Mesodermal cell (in vitro differentiated cells): ENCODE data around the gene KCNH4.
"Not testable (repeated sequence)": the region's sequence is repeated elsewhere in the genome, so short reads cannot be mapped to it uniquely, and the experiment has no call there.

Experiments used
- H3K27ac ChIP-seq: 2 replicates; pipeline ENCODE4 v1.7.0; 2013; ENCODE audit warnings: mild to moderate bottlenecking, low read depth, low read length, moderate library complexity; ENCODE audit not compliant: severe bottlenecking
- H3K36me3 ChIP-seq: 2 replicates; pipeline ENCODE4 v1.7.1; 2013; ENCODE audit warnings: mild to moderate bottlenecking, low read length, moderate library complexity; ENCODE audit not compliant: control insufficient read depth, insufficient read depth
- H3K4me1 ChIP-seq: one replicate; pipeline ENCODE4 v1.7.1; 2013; ENCODE audit warnings: mild to moderate bottlenecking, low read length; ENCODE audit not compliant: insufficient read depth, control insufficient read depth, poor library complexity, severe bottlenecking
- H3K4me3 ChIP-seq: 2 replicates; pipeline ENCODE4 v1.7.0; 2013; ENCODE audit warnings: low read length, control low read depth, mild to moderate bottlenecking; ENCODE audit not compliant: insufficient read depth, poor library complexity, severe bottlenecking; ENCODE audit errors: extremely low read depth
- H3K9me3 ChIP-seq: 2 replicates; pipeline ENCODE4 v1.7.1; 2013; ENCODE audit warnings: mild to moderate bottlenecking, low read length, moderate library complexity; ENCODE audit not compliant: control insufficient read depth
- WGBS, 2 experiments: methylation state at CpG; one replicate each; pipeline ENCODE4 v1.1.5; 2013; ENCODE audit warnings: missing lambda C conversion rate in 2 of 2; ENCODE audit not compliant: insufficient coverage in 2 of 2; 5-methylcytosine and 5-hydroxymethylcytosine counted together

The KCNH4 gene

DNA sequence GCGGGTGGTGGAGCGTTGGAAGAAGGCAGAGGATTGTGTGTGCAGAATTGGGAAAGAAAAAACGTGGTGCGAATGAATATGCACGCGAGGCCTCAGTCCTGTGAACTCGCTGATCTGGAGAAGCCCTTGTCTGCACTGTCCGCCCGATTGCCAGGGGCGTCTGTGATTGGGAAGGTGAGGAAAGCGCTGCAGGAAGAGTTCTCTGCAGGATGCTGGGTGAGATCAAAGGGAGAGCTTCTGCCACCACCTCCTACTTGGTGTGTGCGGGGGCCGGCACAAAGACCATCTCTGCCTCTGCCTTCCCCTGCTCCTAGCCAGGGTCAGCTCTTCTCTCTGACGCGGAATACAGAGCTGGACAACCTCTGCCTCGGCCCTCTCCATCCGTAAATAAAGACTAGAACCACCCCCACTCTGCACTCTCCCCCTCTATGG is 25.3 kb downstream of the KCNH4 start:
- H3K27ac ChIP-seq, result peak overlapping the region; percentile 36
- WGBS, 2 experiments, result 17 to 32% methylated on average over 14 to 16 of the region's 17 CpGs

DNA sequence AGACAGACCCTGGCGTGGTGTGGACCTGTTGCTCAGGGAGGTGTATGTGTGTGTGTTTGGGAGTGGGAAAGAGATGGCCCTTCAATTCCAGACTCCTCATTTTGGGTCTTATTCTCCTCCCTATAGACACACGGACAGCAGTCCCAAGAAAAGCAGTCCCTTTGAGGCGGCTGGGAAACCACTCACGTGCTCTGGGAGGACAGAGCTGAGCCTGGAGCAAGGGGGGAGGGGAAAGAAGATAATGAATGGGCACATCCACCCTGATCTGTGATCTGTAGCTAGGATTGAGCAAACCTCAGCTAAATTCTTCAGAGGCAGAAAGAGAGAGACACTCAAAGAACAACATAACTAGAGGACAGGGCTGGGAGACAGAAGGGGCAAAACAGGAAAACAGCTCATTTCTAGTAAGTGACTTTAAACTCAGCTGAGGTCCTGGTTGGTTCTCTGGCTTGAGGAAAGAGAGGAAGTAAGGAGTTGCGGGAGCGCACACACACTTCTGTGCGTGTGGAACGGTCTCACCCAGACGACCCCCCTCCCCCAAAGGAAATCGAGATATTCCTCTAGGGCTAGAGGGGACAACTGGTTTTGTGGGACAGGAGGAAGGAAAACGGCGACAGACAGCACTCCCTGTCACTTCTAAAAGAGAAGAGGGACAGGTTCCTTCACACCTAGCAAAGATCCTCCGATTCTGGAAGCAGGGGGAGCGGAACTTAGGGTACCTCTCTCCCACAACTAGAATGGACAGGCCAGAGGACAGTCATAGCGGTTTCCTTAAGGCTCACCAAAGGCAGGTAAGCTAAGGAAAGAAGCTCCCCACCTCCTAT is 26.8 kb downstream of the KCNH4 start:
- H3K9me3 ChIP-seq, result no peaks in the 10 kb centered on the region
- H3K36me3 ChIP-seq, result peaks cover 31% of the 10 kb centered on the region
- peak overlapping the region; percentile 74 for H3K27ac ChIP-seq
- 8 to 10% methylated on average over 2 to 8 of the region's 15 CpGs for WGBS, 2 experiments
- peak overlapping the region; percentile 100 for H3K4me3 ChIP-seq
- peaks cover 7% of the 10 kb centered on the region for H3K4me1 ChIP-seq

More for the DNA sequence above, 25.3 kb downstream of the KCNH4 start:
- Histone ChIP-seq H3K4me1 (peaks cover 7% of the 10 kb centered on the region), H3K4me3 (peak overlapping the region; percentile 100), H3K9me3 (no peaks in the 10 kb centered on the region), H3K36me3 (peaks cover 18% of the 10 kb centered on the region)

DNA sequence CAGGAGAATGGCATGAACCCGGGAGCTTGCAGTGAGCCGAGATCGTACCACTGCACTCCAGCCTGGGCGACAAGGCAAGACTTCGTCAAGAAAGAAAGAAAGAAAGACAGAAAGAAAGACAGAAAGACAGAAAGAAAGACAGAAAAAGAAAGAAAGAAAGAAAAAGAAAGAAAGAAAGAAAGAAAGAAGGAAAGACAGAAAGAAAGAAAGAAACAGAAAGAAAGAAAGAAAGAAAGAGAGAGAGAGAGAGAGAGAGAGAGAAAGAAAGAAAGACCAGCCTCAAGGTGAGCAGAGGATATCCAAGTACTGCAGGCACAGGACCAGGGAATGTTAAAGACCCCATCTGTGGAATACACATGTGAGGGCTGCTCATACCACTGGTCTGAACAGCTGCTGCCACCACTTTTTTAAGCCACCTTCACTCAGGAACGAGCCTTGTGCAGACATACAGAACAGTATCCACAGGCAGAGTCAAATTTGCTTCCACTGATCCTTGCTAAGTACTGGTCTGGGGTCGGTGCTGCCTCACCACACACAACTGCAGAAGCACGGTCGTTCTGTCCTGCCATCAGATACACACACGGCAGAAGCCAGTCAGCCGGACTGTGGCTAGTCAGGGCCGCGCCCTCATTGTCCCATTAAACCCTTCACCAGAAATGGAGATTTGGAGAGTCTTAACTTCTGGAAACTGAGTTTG is 33.9 kb downstream of the KCNH4 start:
- Histone ChIP-seq H3K4me1 (peaks cover 11% of the 10 kb centered on the region), H3K36me3 (peaks cover 74% of the 10 kb centered on the region), H3K9me3 (no peaks in the 10 kb centered on the region), H3K27ac (no peak overlapping the region), H3K4me3 (no peak overlapping the region)
- 93 to 95% methylated on average over 6 to 13 of the region's 13 CpGs for WGBS, 2 experiments

DNA sequence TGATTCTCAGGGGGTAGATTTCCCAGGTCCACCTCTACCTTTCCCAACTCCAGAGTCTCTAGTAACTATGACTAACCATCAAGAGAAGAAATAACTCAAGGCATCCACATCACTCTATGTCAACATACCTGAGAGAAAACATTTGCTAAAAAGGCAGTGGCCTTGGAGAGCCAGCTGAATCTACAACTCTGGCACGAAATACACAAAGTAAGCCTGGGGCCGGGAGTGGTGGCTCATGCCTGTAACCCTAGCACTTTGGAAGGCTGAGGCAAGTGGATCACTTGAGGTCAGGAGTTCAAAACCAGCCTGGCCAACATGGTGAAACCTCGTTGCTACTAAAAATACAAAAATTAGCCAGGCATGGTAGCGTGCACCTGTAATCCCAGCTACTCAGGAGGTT is 37.8 kb downstream of the KCNH4 start:
- not testable (repeated sequence) for H3K27ac ChIP-seq, H3K9me3 ChIP-seq, H3K4me3 ChIP-seq
- Histone ChIP-seq H3K36me3 (peaks cover 63% of the 10 kb centered on the region), H3K4me1 (peaks cover 12% of the 10 kb centered on the region)
- WGBS, 2 experiments, result 95 to 96% methylated on average over 4 of the region's 4 CpGs

DNA sequence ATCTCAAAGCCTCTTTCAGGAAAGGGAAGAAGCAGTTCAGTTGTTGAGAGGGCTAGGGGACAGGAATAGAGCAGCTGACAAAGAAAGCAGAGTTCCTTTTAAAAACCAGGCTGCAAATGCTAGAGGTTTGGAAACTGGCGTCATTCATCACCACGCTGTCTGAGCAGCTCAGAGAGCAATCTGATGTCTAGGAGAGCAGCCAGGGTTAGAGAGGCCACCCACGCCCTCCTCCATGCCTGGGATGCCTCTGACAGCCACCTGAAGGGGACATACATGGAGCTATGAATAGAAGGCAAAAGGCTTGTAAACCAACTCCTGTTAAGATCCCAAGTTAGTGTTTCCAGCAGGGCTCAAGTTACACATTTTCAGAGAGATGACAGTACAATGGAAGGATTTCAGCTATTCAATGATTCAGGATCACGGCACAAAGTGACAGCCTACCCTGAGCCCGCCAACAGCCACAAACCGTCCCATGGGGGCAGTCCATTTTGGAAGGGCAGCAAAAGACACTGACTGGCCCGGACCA is 38.5 kb downstream of the KCNH4 start:
- peak overlapping the region; percentile 26 for H3K27ac ChIP-seq
- WGBS, 2 experiments, result 81 to 99% methylated on average over 7 of the region's 7 CpGs
- H3K4me1 ChIP-seq, result peaks cover 12% of the 10 kb centered on the region
- H3K9me3 ChIP-seq, result no peaks in the 10 kb centered on the region
- no peak overlapping the region for H3K4me3 ChIP-seq
- H3K36me3 ChIP-seq, result peaks cover 66% of the 10 kb centered on the region

DNA sequence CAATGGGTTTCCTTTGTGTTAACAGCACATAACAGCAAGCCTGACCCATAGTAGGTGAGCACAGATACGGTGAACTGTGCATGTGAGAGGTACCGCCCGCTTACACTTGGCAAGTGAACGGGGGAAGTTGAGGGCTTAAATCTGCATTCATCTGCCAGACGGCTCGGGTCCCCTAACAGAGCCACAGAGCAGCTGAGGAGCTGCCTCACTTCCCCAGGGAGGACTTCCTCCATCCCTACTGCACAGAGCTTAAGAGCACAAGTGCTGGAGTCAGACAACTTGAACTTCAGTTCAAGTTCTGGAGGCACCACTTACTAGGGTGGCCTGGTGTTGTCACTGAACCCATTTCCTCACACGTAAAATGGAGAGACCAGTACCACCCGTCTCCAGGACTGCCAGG is 39.6 kb downstream of the KCNH4 start:
- Histone ChIP-seq H3K36me3 (peaks cover 67% of the 10 kb centered on the region), H3K4me1 (peaks cover 12% of the 10 kb centered on the region), H3K27ac (no peak overlapping the region), H3K9me3 (no peaks in the 10 kb centered on the region), H3K4me3 (no peak overlapping the region)
- WGBS, 2 experiments, result 97 to 99% methylated on average over 6 to 8 of the region's 8 CpGs

DNA sequence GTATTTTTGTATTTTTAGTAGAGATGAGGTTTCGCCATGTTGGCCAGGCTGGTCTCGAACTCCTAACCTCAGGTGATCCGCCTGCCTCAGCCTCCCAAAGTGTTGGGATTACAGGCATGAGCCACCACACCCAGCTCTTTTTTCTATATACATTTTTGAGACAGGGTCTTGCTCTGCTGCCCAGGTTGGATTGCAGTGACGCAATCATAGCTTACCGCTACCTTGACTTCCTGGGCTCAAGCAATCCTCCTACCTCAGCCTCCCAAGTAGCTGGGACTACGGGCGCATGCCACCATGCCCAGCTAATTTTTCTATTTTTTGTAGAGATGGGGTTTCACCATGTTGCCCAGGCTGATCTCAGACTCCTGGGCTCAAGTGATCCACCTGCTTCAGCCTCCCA is 40.3 kb downstream of the KCNH4 start:
- not testable (repeated sequence) for H3K4me3 ChIP-seq, H3K9me3 ChIP-seq, H3K27ac ChIP-seq
- whole genome bisulfite sequencing, 2 experiments, result 87 to 93% methylated on average over 2 to 6 of the region's 7 CpGs
- Histone ChIP-seq H3K4me1 (peaks cover 19% of the 10 kb centered on the region), H3K36me3 (peaks cover 67% of the 10 kb centered on the region)

DNA sequence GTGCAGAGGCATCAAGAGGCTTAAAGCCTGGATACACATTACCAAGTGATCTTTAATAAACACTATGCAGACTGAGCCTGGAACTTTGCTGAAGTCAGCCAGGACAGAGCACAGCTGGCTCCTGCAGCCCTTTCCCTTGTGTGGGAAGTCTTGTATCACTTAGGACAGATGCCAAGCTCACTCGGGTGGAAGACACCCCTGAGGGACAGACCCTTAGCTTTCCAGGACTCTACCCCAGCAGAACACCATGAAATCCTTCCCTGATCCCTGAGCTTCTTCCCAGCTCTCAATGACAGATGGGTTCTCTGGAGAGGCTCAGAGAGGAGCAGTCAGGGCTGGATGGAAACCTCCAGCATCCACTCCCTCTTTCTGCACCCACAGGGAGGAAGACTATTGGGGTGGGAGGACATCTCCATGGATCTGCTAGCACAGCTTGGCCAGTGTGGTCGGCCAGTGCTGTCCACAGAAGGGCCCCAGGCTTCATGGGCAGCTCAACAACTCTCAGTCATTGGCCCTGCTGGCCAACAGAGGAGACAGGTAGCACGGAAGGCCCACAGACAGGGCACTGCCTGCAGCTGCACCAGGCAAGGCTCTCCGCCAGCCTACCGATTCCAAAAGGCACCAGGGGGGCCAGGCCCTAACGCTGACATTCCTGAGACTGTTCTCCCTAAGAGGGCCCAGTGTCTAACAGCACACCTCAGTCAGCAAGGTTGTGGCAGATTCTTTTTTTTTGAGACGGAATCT is 42.0 kb downstream of the KCNH4 start:
- peaks cover 27% of the 10 kb centered on the region for H3K4me1 ChIP-seq
- no peaks in the 10 kb centered on the region for H3K9me3 ChIP-seq
- H3K27ac ChIP-seq, result no peak overlapping the region
- 91 to 96% methylated on average over 7 of the region's 7 CpGs for WGBS, 2 experiments
- H3K36me3 ChIP-seq, result peaks cover 70% of the 10 kb centered on the region
- no peak overlapping the region for H3K4me3 ChIP-seq

DNA sequence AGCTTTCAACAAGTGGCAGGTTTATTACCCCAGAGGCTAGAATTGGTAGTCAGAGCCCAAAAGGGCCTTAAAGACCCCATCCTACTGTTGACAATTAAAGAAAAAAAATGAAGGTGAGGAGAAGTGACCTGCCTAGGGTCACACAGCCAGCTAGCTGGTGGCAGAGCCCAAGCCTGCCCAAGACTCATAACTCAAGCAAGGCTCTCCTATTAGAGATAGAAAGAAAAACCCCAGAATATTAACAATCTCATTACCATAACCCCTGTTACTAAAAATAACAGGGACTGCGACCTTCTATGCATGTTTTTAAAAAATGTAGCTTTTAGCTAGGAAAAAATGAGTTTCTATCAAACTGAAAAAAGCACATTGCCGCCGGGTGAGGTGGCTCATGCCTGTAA is 44.3 kb downstream of the KCNH4 start:
- Histone ChIP-seq H3K4me3 (no peak overlapping the region), H3K27ac (no peak overlapping the region), H3K4me1 (peaks cover 28% of the 10 kb centered on the region), H3K9me3 (no peaks in the 10 kb centered on the region), H3K36me3 (peaks cover 58% of the 10 kb centered on the region)
- 95 to 97% methylated on average over 2 of the region's 3 CpGs for WGBS, 2 experiments
